Keratinocyte (primary cell): ENCODE results near the gene ABL2. TPM values are rescaled to one million over a fixed set of nuclear protein-coding genes. Genes with fewer than 3 reads are reported as not detected.

Experiments
- DNase-seq: peaks from one replicate; pipeline ENCODE4 v3.0.0-alpha.2; 2011; ENCODE audit warnings: low read depth, missing footprints, low spot score
- FAIRE-seq: peaks from 2 replicates; lab custom pipeline; 2011; peaks lifted over from hg19 to GRCh38; lab: Jason Lieb, UNC
- H2AFZ ChIP-seq: 2 replicates; pipeline ENCODE4 v1.6.0; 2012; ENCODE audit warnings: low read length, control low read depth, inconsistent platforms; ENCODE audit not compliant: control insufficient read depth
- H3K27ac ChIP-seq: 2 replicates; pipeline ENCODE4 v1.5.1; 2011; ENCODE audit warnings: low read length; ENCODE audit not compliant: control insufficient read depth, insufficient read depth
- H3K27me3 ChIP-seq: 3 replicates; pipeline ENCODE4 v1.6.0; 2011; ENCODE audit warnings: low read length; ENCODE audit not compliant: control insufficient read depth, insufficient read depth; ENCODE audit errors: extremely low read depth
- H3K36me3 ChIP-seq, 2 experiments: 2 replicates in 1 of 2; 3 replicates in 1 of 2; pipeline ENCODE4 v1.5.1; 2011; ENCODE audit warnings: low read length in 2 of 2, mild to moderate bottlenecking in 1 of 2; ENCODE audit not compliant: control insufficient read depth in 2 of 2, insufficient read depth in 2 of 2; ENCODE audit errors: extremely low read depth in 1 of 2
- H3K4me1 ChIP-seq: 3 replicates; pipeline ENCODE4 v1.5.1; 2011; ENCODE audit warnings: low read length; ENCODE audit not compliant: control insufficient read depth, insufficient read depth; ENCODE audit errors: extremely low read depth
- H3K4me2 ChIP-seq: 3 replicates; pipeline ENCODE4 v1.6.0; 2011; ENCODE audit warnings: low read depth, low read length; ENCODE audit not compliant: control insufficient read depth, insufficient read depth; ENCODE audit errors: extremely low read depth
- H3K4me3 ChIP-seq, 3 experiments: fragments of 200-600 bp in 1 of 3; sonication (generic) in 1 of 3; 2 replicates in 2 of 3; 3 replicates in 1 of 3; pipeline ENCODE4 v1.5.1; 2011 to 2016; ENCODE audit warnings: low read length in 3 of 3, mild to moderate bottlenecking in 3 of 3, control low read depth in 2 of 3, inconsistent platforms in 1 of 3, low read depth in 1 of 3, mixed read lengths in 1 of 3, mixed run types in 1 of 3, moderate library complexity in 1 of 3; ENCODE audit not compliant: control insufficient read depth in 2 of 3, insufficient read depth in 2 of 3; ENCODE audit errors: extremely low read depth in 1 of 3
- H3K79me2 ChIP-seq: 2 replicates; pipeline ENCODE4 v1.6.0; 2012; ENCODE audit warnings: low read length; ENCODE audit not compliant: control insufficient read depth, insufficient read depth
- H3K9ac ChIP-seq: 3 replicates; pipeline ENCODE4 v1.6.0; 2011; ENCODE audit warnings: low read length; ENCODE audit not compliant: control insufficient read depth, insufficient read depth; ENCODE audit errors: extremely low read depth
- H3K9me1 ChIP-seq: 3 replicates; pipeline ENCODE4 v1.6.0; 2011; ENCODE audit warnings: low read length; ENCODE audit not compliant: control insufficient read depth, insufficient read depth; ENCODE audit errors: extremely low read depth
- H3K9me3 ChIP-seq: 2 replicates; pipeline ENCODE4 v1.5.1; 2012; ENCODE audit warnings: low read depth, low read length; ENCODE audit not compliant: control insufficient read depth
- H4K20me1 ChIP-seq: 3 replicates; pipeline ENCODE4 v1.6.0; 2011; ENCODE audit warnings: low read length; ENCODE audit not compliant: control insufficient read depth, insufficient read depth; ENCODE audit errors: extremely low read depth
- CTCF ChIP-seq, 3 experiments: IDR thresholded peaks in 1 of 3; conservative IDR thresholded peaks in 1 of 3; optimal IDR thresholded peaks in 1 of 3; 2 replicates in 2 of 3; 3 replicates in 1 of 3; pipeline versions ENCODE3 to v1.5.1; 2011; ENCODE audit warnings: low read length in 3 of 3, mild to moderate bottlenecking in 3 of 3, moderate library complexity in 2 of 3, control low read depth in 1 of 3, inconsistent platforms in 1 of 3; ENCODE audit not compliant: insufficient read depth in 2 of 3; ENCODE audit errors: extremely low read depth in 1 of 3
- EZH2 ChIP-seq: IDR thresholded peaks from one replicate; pipeline ENCODE4 v1.6.1; 2012; ENCODE audit warnings: inconsistent platforms, mild to moderate bottlenecking, low read length, moderate library complexity
- dilution Hi-C: fragments of 300-500 bp; cut with MboI; formaldehyde crosslinking; loops from one replicate; pipeline ENCODE4 v1.7.0; 2020; ENCODE audit warnings: low sequenced_read_pairs; ENCODE audit not compliant: extremely low pct_ligation_motif_present
- polyA plus RNA-seq, 5 experiments: library from polyadenylated mRNA; depleted of rRNA in 3 of 5; stranded (reverse) in 3 of 5; stranded (forward) in 1 of 5; unstranded in 1 of 5; fragments of >200 nt; gene quantifications; 1 replicate in 1 of 5; 2 replicates in 3 of 5; 3 replicates in 1 of 5; pipeline versions ENCODE4 v1.2.1 to v1.2.3, GENCODE V29; 2011 to 2012; ENCODE audit warnings: missing spikeins in 2 of 5, low read depth in 1 of 5, low replicate concordance in 1 of 5

The ABL2 gene
- polyA plus RNA-seq, 1 donor (not counting 4 experiments of a cell fraction or from before 2014, with no cell fraction given), result 37.6 TPM

- Histone ChIP-seq H3K9me3 (no peaks in the 10 kb centered on the region), H3K9ac (no peak overlapping the region), H4K20me1 (no peaks in the 10 kb centered on the region), H3K27me3 (no peaks in the 10 kb centered on the region), H3K4me1 (peaks cover 53% of the 10 kb centered on the region), H2AFZ (no peak overlapping the region), H3K36me3 (peaks cover 21 to 26% of the 10 kb centered on the region in 2 experiments), H3K4me2 (peak overlapping the region; percentile 51), H3K79me2 (peaks cover 62% of the 10 kb centered on the region), H3K4me3 (no peak overlapping the region), H3K27ac (peak overlapping the region; percentile 40), H3K9me1 (no peaks in the 10 kb centered on the region)
- TF ChIP-seq EZH2, result no peak
- no peak for TF ChIP-seq CTCF (optimal IDR thresholded peaks at IDR 0.05 in 1 of 3, IDR thresholded peaks at IDR 0.05 in 1 of 3, conservative IDR thresholded peaks at IDR 0.05 in 1 of 3; ENCODE audit: extremely low read depth in 1 of 3, insufficient read depth in 2 of 3, low read length in 3 of 3)
- DNase-seq, result no peak
- dilution Hi-C loops, result no loop called here
- FAIRE-seq, result no peak
These were observed 102.1 kb downstream of the ABL2 start for GRCh38 chr1:179127163-179127895.

- Histone ChIP-seq H3K9me1 (no peaks in the 10 kb centered on the region), H3K27ac (peak overlapping the region; percentile 20), H3K4me3 (no peak overlapping the region), H3K4me2 (no peak overlapping the region), H4K20me1 (no peaks in the 10 kb centered on the region), H3K4me1 (peaks cover 53% of the 10 kb centered on the region), H3K9me3 (no peaks in the 10 kb centered on the region), H2AFZ (no peak overlapping the region), H3K9ac (no peak overlapping the region), H3K36me3 (peaks cover 23 to 29% of the 10 kb centered on the region in 2 experiments), H3K79me2 (peaks cover 58% of the 10 kb centered on the region), H3K27me3 (no peaks in the 10 kb centered on the region)
- TF ChIP-seq CTCF (optimal IDR thresholded peaks at IDR 0.05 in 1 of 3, IDR thresholded peaks at IDR 0.05 in 1 of 3, conservative IDR thresholded peaks at IDR 0.05 in 1 of 3; ENCODE audit: extremely low read depth in 1 of 3, insufficient read depth in 2 of 3, low read length in 3 of 3) (no peak), EZH2 (no peak)
- dilution Hi-C loops, result no loop called here
- DNase-seq (no peak), FAIRE-seq (no peak)
These were observed 103.0 kb downstream of the ABL2 start for GRCh38 chr1:179126338-179127060.
